GM10266 (cell line): ENCODE data around the gene SAGE1.
A peak's percentile ranks its signal among the peaks of the same experiment; 100 is the strongest.
"Not testable (repeated sequence)": the region's sequence is repeated elsewhere in the genome, so short reads cannot be mapped to it uniquely, and the experiment has no call there.

Experiments used
- DNase-seq: peaks from one replicate; pipeline ENCODE4 v3.0.0; 2012; ENCODE audit errors: extremely low spot score
- TF ChIP-seq, protein P1 (sequence below): IDR thresholded peaks from 2 replicates; pipeline ENCODE4 v1.5.1; 2012; ENCODE audit warnings: mild to moderate bottlenecking, low read depth; ENCODE audit not compliant: control insufficient read depth, insufficient read depth; ENCODE audit errors: missing control alignments

Gene SAGE1, protein sequence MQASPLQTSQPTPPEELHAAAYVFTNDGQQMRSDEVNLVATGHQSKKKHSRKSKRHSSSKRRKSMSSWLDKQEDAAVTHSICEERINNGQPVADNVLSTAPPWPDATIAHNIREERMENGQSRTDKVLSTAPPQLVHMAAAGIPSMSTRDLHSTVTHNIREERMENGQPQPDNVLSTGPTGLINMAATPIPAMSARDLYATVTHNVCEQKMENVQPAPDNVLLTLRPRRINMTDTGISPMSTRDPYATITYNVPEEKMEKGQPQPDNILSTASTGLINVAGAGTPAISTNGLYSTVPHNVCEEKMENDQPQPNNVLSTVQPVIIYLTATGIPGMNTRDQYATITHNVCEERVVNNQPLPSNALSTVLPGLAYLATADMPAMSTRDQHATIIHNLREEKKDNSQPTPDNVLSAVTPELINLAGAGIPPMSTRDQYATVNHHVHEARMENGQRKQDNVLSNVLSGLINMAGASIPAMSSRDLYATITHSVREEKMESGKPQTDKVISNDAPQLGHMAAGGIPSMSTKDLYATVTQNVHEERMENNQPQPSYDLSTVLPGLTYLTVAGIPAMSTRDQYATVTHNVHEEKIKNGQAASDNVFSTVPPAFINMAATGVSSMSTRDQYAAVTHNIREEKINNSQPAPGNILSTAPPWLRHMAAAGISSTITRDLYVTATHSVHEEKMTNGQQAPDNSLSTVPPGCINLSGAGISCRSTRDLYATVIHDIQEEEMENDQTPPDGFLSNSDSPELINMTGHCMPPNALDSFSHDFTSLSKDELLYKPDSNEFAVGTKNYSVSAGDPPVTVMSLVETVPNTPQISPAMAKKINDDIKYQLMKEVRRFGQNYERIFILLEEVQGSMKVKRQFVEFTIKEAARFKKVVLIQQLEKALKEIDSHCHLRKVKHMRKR

DNA sequence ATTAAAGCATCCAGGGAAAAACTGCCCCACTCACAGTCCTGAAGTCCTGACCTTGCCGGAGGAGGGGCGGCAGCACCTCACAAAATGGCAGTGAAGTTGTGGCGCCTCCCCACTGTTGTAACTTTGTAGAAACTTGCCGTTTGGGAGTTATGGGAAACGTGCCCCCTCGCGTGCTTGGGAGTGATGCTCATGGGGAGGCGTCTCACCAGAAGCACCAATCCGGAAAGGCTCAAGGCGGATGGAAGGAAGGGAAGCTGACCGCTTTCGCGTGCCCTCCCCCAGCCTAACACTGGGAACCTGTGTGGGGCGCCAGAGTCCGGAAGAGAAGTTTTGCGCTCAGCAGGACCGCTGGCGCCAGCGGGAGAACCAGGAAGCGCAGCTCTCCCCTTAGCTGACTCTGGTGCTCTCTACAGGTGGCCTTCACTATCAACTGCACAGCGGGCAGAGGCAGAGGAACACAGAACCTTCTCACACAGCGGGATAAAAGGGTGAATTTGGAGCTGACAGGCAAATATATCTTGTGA is at the start of gene SAGE1, which contains the start of gene CT45A10:
SAGE1 (plus strand) TSS at position 423 of the 524 bp plus-strand sequence. CDS start 2,527 bp downstream, outside the sequence.
CT45A10 (minus strand) TSS at position 151 of the 524 bp plus-strand sequence. CDS start 8,100 bp downstream, outside the sequence.
- no peak for DNase-seq

DNA sequence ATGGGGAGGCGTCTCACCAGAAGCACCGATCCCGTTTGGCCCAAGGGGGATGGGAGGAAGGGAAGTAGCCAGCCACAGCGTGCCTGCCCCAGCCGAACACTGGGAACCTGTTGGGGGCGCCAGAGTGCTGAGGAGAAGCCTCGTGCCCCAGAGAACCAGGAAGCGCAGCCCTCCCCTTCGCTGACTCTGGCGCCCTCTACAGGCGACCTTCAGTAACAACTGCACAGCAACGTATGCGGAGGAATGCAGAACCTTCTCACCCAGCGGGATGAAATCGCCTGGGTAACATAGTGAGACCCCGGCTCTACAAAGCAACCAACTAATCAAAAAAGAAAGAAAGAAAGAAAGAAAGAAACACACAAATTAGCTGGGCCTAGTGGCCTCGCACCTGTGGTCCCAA is 39.1 kb upstream of the SAGE1 start, which contains the start of gene CT45A8:
CT45A8 (minus strand) TSS at position 101 of the 400 bp plus-strand sequence. CDS start 3,755 bp downstream, outside the sequence.
- not testable (repeated sequence) for DNase-seq

More for the DNA sequence above, at the start of gene SAGE1, which contains the start of gene CT45A10:
- TF ChIP-seq, protein P1, sequence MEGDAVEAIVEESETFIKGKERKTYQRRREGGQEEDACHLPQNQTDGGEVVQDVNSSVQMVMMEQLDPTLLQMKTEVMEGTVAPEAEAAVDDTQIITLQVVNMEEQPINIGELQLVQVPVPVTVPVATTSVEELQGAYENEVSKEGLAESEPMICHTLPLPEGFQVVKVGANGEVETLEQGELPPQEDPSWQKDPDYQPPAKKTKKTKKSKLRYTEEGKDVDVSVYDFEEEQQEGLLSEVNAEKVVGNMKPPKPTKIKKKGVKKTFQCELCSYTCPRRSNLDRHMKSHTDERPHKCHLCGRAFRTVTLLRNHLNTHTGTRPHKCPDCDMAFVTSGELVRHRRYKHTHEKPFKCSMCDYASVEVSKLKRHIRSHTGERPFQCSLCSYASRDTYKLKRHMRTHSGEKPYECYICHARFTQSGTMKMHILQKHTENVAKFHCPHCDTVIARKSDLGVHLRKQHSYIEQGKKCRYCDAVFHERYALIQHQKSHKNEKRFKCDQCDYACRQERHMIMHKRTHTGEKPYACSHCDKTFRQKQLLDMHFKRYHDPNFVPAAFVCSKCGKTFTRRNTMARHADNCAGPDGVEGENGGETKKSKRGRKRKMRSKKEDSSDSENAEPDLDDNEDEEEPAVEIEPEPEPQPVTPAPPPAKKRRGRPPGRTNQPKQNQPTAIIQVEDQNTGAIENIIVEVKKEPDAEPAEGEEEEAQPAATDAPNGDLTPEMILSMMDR = no peak

DNA sequence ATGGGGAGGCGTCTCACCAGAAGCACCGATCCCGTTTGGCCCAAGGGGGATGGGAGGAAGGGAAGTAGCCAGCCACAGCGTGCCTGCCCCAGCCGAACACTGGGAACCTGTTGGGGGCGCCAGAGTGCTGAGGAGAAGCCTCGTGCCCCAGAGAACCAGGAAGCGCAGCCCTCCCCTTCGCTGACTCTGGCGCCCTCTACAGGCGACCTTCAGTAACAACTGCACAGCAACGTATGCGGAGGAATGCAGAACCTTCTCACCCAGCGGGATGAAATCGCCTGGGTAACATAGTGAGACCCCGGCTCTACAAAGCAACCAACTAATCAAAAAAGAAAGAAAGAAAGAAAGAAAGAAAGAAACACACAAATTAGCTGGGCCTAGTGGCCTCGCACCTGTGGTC is 21.8 kb upstream of the SAGE1 start, which contains the start of gene CT45A9:
CT45A9 (minus strand) TSS at position 101 of the 400 bp plus-strand sequence. CDS start 3,751 bp downstream, outside the sequence.
- not testable (repeated sequence) for DNase-seq

DNA sequence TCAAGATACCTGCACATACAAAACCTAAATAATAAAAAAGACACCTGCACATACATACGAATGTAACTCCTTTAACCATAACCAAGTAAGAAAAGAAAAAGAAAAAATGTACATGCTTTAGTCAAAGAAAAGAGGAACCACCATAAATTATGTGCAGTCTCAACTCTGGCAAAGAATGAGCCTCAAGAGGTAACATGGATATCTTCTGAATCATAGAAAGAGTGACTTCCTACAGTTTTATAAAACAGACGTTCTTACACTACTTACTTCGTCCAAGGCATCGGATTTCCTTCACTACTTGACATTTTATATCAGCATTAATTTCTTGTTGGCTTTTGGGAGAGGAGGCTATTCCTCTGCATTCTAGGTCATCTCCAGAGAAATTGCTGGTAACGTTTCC is 10.8 kb upstream of the SAGE1 start:
- not testable (repeated sequence) for DNase-seq

DNA sequence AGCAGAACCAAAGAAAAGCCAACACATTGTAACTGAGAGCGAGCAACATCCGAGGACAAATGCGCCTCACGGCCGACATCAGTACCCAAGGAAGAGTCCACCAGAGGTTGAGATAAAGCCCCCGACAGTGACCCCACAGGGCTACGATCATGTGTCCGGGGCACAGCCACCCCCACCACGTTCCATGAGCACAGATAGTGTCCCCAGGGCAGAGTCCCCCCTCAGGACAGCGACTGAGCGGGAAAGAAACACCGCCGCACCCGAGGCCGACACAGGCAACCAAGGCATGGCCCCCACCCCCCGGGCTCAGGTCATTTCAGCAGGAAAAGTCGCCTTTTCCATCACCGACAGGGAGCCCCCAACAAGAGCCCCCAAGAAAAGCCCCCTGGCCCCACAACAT is 5.3 kb upstream of the SAGE1 start:
- not testable (repeated sequence) for DNase-seq

DNA sequence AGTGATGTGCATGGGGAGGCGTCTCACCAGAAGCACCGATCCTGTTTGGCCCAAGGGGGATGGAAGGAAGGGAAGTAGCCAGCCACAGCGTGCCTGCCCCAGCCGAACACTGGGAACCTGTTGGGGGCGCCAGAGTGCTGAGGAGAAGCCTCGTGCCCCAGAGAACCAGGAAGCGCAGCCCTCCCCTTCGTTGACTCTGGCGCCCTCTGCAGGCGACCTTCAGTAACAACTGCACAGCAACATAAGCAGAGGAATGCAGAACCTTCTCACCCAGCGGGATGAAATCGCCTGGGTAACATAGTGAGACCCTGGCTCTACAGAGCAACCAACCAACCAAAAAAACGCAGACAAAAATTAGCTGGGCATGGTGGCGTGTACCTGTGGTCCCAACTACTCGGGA is 4.5 kb upstream of the SAGE1 start:
- TF ChIP-seq, protein P1 = peak; percentile 33

DNA sequence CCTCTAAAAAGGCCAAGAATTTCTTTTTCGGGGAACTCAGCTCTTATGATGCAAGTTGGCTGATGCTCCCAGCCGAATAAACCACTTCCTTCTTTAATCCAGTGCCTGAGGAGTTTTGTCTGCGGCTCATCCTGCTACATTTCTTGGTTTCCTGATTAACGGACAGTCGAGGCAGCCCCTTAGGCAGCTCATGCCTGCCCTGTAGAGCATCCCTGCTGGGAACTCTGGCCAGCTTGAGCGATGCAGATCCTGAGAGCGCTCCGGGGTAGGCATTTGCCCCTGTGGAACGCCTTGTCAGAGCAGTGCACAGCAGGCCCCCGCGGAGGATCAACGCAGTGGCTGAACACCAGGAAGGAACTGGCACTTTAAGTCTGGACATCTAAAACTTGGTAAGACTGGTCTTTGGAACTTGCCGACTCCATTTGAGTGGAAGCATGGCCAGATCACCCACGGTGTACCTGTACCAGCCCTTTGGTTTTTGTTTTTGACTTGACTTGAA is 3.4 kb upstream of the SAGE1 start:
- TF ChIP-seq, protein P1 = no peak
- no peak for DNase-seq

More for the DNA sequence above, 4.5 kb upstream of the SAGE1 start:
- DNase-seq = not testable (repeated sequence)

DNA sequence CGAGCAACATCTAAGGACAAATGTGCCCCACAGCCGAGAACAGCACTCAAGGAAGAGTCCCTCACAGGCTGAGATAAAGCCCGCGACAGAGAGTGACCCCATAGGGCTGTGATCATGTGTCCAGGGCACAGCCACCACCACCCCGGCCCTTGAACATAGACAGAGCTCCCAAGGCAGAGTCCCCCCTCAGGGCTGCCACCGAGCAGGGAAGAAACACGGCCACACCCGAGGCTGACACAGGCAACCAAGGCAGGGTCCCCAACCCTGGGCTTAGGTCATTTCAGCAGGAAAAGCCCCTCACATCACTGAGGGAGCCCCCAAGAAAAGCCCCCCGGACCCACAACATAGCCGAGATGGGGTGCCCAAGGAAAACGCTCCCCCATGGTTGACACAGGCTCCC is 735 bp upstream of the SAGE1 start:
- TF ChIP-seq, protein P1 = no peak
- DNase-seq = no peak

DNA sequence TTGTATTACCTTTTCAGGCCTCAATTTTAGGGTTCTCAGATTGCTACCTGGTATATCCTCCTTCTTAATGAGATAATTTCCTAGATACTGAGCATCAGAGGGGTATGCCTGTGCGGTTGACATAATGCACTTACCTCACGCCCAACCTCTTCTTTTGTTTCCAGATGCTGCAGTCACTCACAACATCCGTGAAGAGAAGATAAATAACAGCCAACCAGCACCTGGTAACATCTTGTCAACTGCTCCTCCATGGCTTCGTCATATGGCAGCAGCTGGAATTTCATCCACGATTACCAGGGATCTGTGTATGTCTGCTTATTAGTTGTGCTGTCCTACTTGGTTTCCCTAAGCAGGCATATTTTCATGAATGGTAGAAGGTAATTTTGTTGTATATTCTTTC is 16.7 kb downstream of the SAGE1 start:
- DNase-seq = no peak
- TF ChIP-seq, protein P1 = no peak
